Breast epithelium (tissue), 3 donors: ENCODE data around the gene CDH26.

Experiments
- CTCF ChIP-seq, 3 donors: fragments of 450-650 bp; IDR thresholded peaks; one replicate each; pipeline ENCODE4 v1.5.1; 2016 to 2017; ENCODE audit warnings: antibody characterized with exemption in 3 of 3, mild to moderate bottlenecking in 3 of 3, moderate library complexity in 3 of 3
- POLR2AphosphoS5 ChIP-seq, 3 donors: sonication (generic); formaldehyde crosslinking; IDR thresholded peaks; one replicate each; pipeline ENCODE4 v1.6.1; 2017; ENCODE audit warnings: antibody characterized with exemption in 3 of 3

GRCh38 chr20:60063739-60064380 is 105.6 kb downstream of the CDH26 start:
- TF ChIP-seq CTCF (IDR thresholded peaks at IDR 0.05): no peak
- TF ChIP-seq POLR2AphosphoS5 (IDR thresholded peaks at IDR 0.05): no peak
